Heart left ventricle (tissue), 16 donors: ENCODE data around the gene GOLGA6D. TPM values are rescaled to one million over a fixed set of nuclear protein-coding genes. Genes with fewer than 3 reads are reported as not detected.
"Not testable (repeated sequence)": the region's sequence is repeated elsewhere in the genome, so short reads cannot be mapped to it uniquely, and the experiment has no call there.

Experiments
- ATAC-seq, 4 donors: fragments of 200-7000 bp; cut with Tn5 transposase; one replicate each; pipeline ENCODE4 v1.9.1; 2020 to 2022; ENCODE audit warnings: moderate library complexity in 4 of 4, mild to moderate bottlenecking in 3 of 4, moderate number of reproducible peaks in 1 of 4
- DNase-seq, 5 donors: peaks; one replicate each; pipeline ENCODE4 v3.0.0-alpha.2; 2020
- H3K27ac ChIP-seq, 12 donors: fragments of 200-600 bp; sonication (generic) in 4 of 12; one replicate each; pipeline versions ENCODE4 v1.5.0 to v1.8.0; 2016 to 2022; ENCODE audit warnings: mild to moderate bottlenecking in 2 of 12
- H3K27me3 ChIP-seq, 9 donors: fragments of 200-600 bp; sonication (generic) in 2 of 9; one replicate each; pipeline versions ENCODE4 v1.5.1 to v1.8.0; 2016 to 2022; ENCODE audit warnings: mild to moderate bottlenecking in 3 of 9
- H3K36me3 ChIP-seq, 9 donors: fragments of 200-600 bp; sonication (generic) in 2 of 9; one replicate each; pipeline versions ENCODE4 v1.5.0 to v1.8.0; 2018 to 2022; ENCODE audit warnings: mild to moderate bottlenecking in 2 of 9
- H3K4me1 ChIP-seq, 12 donors: fragments of 200-600 bp; sonication (generic) in 4 of 12; one replicate each; pipeline versions ENCODE4 v1.5.0 to v1.8.0; 2016 to 2022; ENCODE audit warnings: mild to moderate bottlenecking in 3 of 12
- H3K4me3 ChIP-seq, 12 donors: fragments of 200-600 bp; sonication (generic) in 4 of 12; one replicate each; pipeline versions ENCODE4 v1.5.0 to v1.8.0; 2017 to 2022; ENCODE audit warnings: mild to moderate bottlenecking in 9 of 12, moderate library complexity in 4 of 12
- H3K9me3 ChIP-seq, 12 donors: fragments of 200-600 bp; sonication (generic) in 4 of 12; one replicate each; pipeline versions ENCODE4 v1.5.0 to v1.8.0; 2016 to 2022; ENCODE audit warnings: mild to moderate bottlenecking in 1 of 12
- CTCF ChIP-seq, 12 donors: fragments of 200-600 bp; sonication (generic) in 4 of 12; IDR thresholded peaks; one replicate each; pipeline versions ENCODE4 v1.5.0 to v1.8.0; 2018 to 2022; ENCODE audit warnings: antibody characterized with exemption in 12 of 12, mild to moderate bottlenecking in 5 of 12
- POLR2A ChIP-seq, 2 donors: fragments of 450-650 bp; IDR thresholded peaks; one replicate each; pipeline ENCODE4 v1.6.1; 2017; ENCODE audit warnings: antibody characterized with exemption in 2 of 2, mild to moderate bottlenecking in 2 of 2, moderate library complexity in 2 of 2
- WGBS, 4 donors: extraction: QIAGEN DNeasy Blood & Tissue Kit in 2 of 4; methylation state at CpG; one replicate each; pipeline versions ENCODE4 v1.1.5 to v1.1.7; 2013 to 2018; 5-methylcytosine and 5-hydroxymethylcytosine counted together
- intact Hi-C, 10 donors: fragments of 100-400 bp; cut with DNase I; formaldehyde crosslinking; loops; one replicate each; pipeline versions ENCODE4 v1.11.1 to v1.14.2; 2022
- polyA plus RNA-seq, 2 donors: library from polyadenylated mRNA; stranded (reverse); fragments of 200-250 nt; gene quantifications; one replicate each; pipeline ENCODE4 v1.2.3, GENCODE V29; 2013
- total RNA-seq, 9 donors: library from RNA; depleted of rRNA in 2 of 9; stranded (reverse); fragments of >200 nt in 2 of 9; fragmentation: NEBNext Ultra II Directional in 3 of 9; extraction: Animal tissue kit (Norgen Biotek cat#: 25700) in 3 of 9; gene quantifications; one replicate each; pipeline versions ENCODE4 v1.1.0 to v1.2.4, GENCODE V29; 2016 to 2023
- donor health status: ischemic (EF 13 %, LVEDD 7.1; RV severe dilation, severe dysfunction).
- donor health status: healthy with polysubstance abuse.
- donor health status: DM: no; HTN: yes; CAD: no.
- donor health status: DM: no; HTN: no; CAD: no.
- donor health status: ischemic (EF 25% LVEDD 6.9; RV normal size, moderate dysfunction).
- donor health status: ischemic (EF 25% LVEDD 5.7; RV mildly dilated, moderate dysfunction).
- donor health status: healthy.
- donor health status: DM: yes; HTN: yes; CAD: no.
- donor health status: ischemic (EF 35%, LVEDD 5.7; RV mildly dilated, moderate dysfunction).
- donor health status: nonischemic (EF 11% LVEDD 7.7; RV severe dilation, severe dysfunction).
- donor health status: DM: yes; HTN: yes; CAD: no.
- donor health status: PGD.
- donor health status: ischemic (EF 29% LVEDD 5.4; RV normal size, mild dysfunction).
- donor health status: nonischemic (EF 23%, LVEDD 6.1; RV moderate dilation, normal function).

GOLGA6D gene
- total and polyA plus RNA-seq, 11 donors, result not detected

GRCh38 chr15:75339531-75340240 lies 57.1 kb downstream of the GOLGA6D start:
- Histone ChIP-seq H3K27me3 (no peaks in the 10 kb centered on the region), H3K36me3 (peaks cover 0 to 29% (median 12%) of the 10 kb centered on the region in 9 donors), H3K27ac (no peak overlapping the region), H3K9me3 (no peaks in the 10 kb centered on the region), H3K4me3 (no peak overlapping the region), H3K4me1 (peaks cover 0 to 24% (median 13%) of the 10 kb centered on the region in 12 donors)
- intact Hi-C loops, result loop anchor here in 1 of 10 donors (10.0 kb wide), 1 partner anchor 135 kb away; the partner anchor contains the start of gene C15orf39
- TF ChIP-seq CTCF (IDR thresholded peaks at IDR 0.05) (no peak), POLR2A (IDR thresholded peaks at IDR 0.05) (no peak)
- ATAC-seq, result no peak
- no peak for DNase-seq
- 91 to 100% (median 95%) methylated on average over 5 to 13 of the region's 13 CpGs for WGBS, 4 donors

GRCh38 chr15:75342221-75342620 lies 59.6 kb downstream of the GOLGA6D start:
- H3K9me3 ChIP-seq, result no peaks in the 10 kb centered on the region
- no peak overlapping the region for H3K4me3 ChIP-seq
- H3K27ac ChIP-seq, result no peak overlapping the region
- 89 to 94% (median 91%) methylated on average over 6 of the region's 6 CpGs for WGBS, 4 donors
- intact Hi-C loops, result no loop called here
- peaks cover 0 to 29% (median 12%) of the 10 kb centered on the region in 9 donors for H3K36me3 ChIP-seq
- peaks cover 0 to 4% (median 0%) of the 10 kb centered on the region in 9 donors for H3K27me3 ChIP-seq
- H3K4me1 ChIP-seq, result peaks cover 0 to 15% (median 3%) of the 10 kb centered on the region in 12 donors
- ATAC-seq, result no peak
- TF ChIP-seq POLR2A (IDR thresholded peaks at IDR 0.05) (no peak), CTCF (IDR thresholded peaks at IDR 0.05) (no peak)
- peak in 1 of 5 donors; percentile 2 for DNase-seq

- H3K27me3 ChIP-seq, intact Hi-C loops, H3K9me3 ChIP-seq, H3K4me3 ChIP-seq, H3K27ac ChIP-seq, ATAC-seq: not testable (repeated sequence)
- H3K4me1 ChIP-seq, result peaks cover 0 to 24% (median 11%) of the 10 kb centered on the region in 12 donors
- DNase-seq, result peak in 1 of 5 donors; percentile 13
- peaks cover 0 to 24% (median 12%) of the 10 kb centered on the region in 9 donors for H3K36me3 ChIP-seq
- 54 to 60% (median 58%) methylated on average over 8 of the region's 8 CpGs for WGBS, 4 donors
Measured at GRCh38 chr15:75343953-75344352, 61.3 kb downstream of the GOLGA6D start.

Other genes with a start within 250 kb of the GOLGA6D start
- 10 to 100 TPM in 8 of 9 donors, 1 to 10 TPM in 1; 10.0 to 26.1 (median 13.9) TPM for gene C15orf39, start 81.0 kb upstream of the GOLGA6D start, total RNA-seq
- 10 to 100 TPM in 1 of 2 donors, 1 to 10 TPM in 1; 6.5 to 11.9 TPM for gene C15orf39, start 81.0 kb upstream of the GOLGA6D start, polyA plus RNA-seq
- gene GOLGA6C, start 24.5 kb upstream of the GOLGA6D start, total RNA-seq, result not detected
- not detected for gene GOLGA6C, start 24.5 kb upstream of the GOLGA6D start, polyA plus RNA-seq
- 10 to 100 TPM; 23.9 to 66.9 (median 35.7) TPM for gene COMMD4, start 53.2 kb downstream of the GOLGA6D start, total RNA-seq
- gene COMMD4, start 53.2 kb downstream of the GOLGA6D start, polyA plus RNA-seq, result 10 to 100 TPM; 51.5 to 53.7 TPM
- gene NEIL1, start 64.2 kb downstream of the GOLGA6D start, total RNA-seq, result 10 to 100 TPM in 2 of 9 donors, 1 to 10 TPM in 7; 3.8 to 15.3 (median 8.1) TPM
- gene NEIL1, start 64.2 kb downstream of the GOLGA6D start, polyA plus RNA-seq, result 10 to 100 TPM in 1 of 2 donors, 1 to 10 TPM in 1; 4.4 to 13.9 TPM
- 100 to 1,000 TPM in 6 of 9 donors, 10 to 100 TPM in 3; 68.0 to 130 (median 111) TPM for gene MAN2C1, start 85.8 kb downstream of the GOLGA6D start, total RNA-seq
- 100 to 1,000 TPM in 1 of 2 donors, 10 to 100 TPM in 1; 61.3 to 150 TPM for gene MAN2C1, start 85.8 kb downstream of the GOLGA6D start, polyA plus RNA-seq
- gene SIN3A, start 168.9 kb downstream of the GOLGA6D start, total RNA-seq, result 10 to 100 TPM; 17.1 to 43.5 (median 31.8) TPM
- gene SIN3A, start 168.9 kb downstream of the GOLGA6D start, polyA plus RNA-seq, result 10 to 100 TPM in 1 of 2 donors, 1 to 10 TPM in 1; 5.6 to 17.7 TPM